GM10266 (cell line): ENCODE measurements around the gene TTC7B.

Source experiments
- DNase-seq: peaks from one replicate; pipeline ENCODE4 v3.0.0; 2012; ENCODE audit errors: extremely low spot score
- TF ChIP-seq, protein P1 (sequence below): IDR thresholded peaks from 2 replicates; pipeline ENCODE4 v1.5.1; 2012; ENCODE audit warnings: mild to moderate bottlenecking, low read depth; ENCODE audit not compliant: control insufficient read depth, insufficient read depth; ENCODE audit errors: missing control alignments

The TTC7B gene

DNA sequence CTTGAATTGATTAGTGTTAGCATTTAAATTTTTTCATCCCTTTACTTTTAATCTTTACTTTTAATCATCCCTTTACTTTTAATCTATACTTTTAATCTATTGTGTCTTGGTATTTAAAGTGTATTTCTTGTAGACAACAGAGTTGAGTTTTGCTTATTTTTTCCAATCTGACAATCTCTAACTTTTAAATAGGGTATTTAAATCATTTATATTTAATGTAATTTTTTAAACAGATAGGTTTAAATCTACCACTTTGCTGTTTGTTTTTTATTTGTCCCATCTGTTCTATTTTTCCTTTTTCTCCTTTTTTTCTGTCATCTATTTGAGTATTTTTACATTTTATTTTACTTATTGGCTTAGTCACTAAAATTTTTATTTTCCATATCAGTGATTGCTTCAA is 68.3 kb downstream of the TTC7B start:
- TF ChIP-seq, protein P1, sequence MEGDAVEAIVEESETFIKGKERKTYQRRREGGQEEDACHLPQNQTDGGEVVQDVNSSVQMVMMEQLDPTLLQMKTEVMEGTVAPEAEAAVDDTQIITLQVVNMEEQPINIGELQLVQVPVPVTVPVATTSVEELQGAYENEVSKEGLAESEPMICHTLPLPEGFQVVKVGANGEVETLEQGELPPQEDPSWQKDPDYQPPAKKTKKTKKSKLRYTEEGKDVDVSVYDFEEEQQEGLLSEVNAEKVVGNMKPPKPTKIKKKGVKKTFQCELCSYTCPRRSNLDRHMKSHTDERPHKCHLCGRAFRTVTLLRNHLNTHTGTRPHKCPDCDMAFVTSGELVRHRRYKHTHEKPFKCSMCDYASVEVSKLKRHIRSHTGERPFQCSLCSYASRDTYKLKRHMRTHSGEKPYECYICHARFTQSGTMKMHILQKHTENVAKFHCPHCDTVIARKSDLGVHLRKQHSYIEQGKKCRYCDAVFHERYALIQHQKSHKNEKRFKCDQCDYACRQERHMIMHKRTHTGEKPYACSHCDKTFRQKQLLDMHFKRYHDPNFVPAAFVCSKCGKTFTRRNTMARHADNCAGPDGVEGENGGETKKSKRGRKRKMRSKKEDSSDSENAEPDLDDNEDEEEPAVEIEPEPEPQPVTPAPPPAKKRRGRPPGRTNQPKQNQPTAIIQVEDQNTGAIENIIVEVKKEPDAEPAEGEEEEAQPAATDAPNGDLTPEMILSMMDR: no peak
- DNase-seq: no peak

DNA sequence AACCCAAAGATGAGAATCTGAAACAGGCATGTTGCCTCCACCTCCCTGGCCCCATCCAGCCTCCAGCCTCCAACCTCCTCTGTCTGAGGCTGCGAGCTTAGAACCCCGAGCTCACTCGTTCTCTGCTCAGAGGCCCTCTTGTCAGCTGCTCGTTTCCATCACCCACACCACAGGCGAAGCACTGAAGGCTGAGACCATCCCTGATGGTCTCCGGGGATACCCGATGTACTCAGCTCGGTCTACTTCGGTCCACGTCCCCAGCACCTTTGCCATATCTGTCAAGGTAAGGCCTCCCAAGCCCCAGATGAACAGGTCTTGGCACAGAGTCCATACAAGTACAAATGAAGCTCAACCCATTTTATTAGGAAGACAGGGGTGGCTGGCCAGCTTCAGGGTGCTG is 72.4 kb downstream of the TTC7B start:
- no peak for DNase-seq
- TF ChIP-seq, protein P1: no peak

DNA sequence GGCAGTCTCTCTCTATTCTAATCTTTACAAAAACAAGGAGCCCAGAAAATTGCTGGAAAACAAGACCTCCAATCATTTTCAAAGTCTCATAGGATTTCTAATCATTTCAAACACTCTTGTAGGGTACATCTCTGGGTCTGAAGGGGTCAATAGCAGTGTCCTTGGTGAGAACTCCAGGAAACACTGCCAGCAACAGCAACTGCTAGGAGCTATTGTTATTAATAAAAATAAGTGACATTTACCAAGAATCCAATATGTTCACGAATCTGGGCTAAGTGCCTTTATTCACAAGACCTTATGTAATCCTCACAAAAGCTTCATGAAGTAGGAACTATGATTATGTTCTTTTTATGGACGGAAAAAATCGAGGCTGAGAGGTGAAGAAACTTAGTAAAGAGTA is 72.8 kb downstream of the TTC7B start:
- DNase-seq: no peak
- TF ChIP-seq, protein P1: no peak

DNA sequence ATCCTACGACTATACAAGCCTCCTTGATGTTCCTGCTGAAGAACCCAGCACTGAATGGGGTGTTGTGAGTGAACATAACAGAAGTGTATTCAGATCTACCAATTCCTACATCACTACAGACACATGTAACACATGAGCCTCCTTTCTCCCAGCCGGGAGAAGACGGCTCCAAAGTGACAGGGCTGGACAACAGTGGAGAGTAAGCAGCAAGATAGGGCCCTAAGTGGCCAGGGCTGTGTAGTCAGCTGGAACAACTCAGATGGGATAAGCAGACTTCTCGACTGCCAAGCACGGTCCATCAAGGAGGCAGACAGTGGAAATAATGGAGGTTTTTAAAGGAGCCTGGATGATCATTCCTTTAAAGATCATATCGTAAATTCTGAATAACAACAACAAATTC is 73.5 kb downstream of the TTC7B start:
- TF ChIP-seq, protein P1: no peak
- DNase-seq: no peak

DNA sequence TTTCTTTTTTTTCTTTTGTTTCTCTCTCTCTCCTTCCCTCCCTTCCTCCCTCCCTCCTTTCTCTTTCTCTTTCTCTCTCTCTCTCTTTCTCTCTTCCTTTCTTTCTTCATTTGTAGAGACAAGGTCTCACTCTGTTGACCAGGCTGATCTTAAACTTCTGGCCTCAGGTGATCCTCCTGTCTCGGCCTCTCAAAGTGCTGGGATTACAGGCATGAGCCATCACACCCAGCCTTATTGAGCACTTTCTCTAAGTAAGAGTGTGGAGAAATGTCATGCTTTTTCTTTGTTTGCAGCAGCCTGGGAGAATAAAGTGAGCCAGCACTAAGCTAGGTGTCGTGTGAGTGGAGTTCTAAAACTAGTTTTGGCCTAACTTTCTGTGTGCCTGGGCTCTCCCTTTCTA is 74.0 kb downstream of the TTC7B start:
- TF ChIP-seq, protein P1: no peak
- DNase-seq: no peak

DNA sequence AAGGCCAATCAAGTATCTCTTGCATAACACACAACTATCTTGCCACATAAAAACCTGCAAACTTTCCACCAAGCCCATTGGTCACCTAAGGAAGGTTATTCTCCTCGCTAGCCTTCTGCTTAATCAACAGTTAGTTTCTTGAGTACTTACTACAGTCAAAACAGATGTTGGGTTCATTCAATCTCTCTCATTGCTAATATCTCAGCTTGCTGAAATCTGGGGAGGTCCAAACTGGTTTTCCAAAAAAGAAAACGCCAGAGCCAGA is 74.6 kb downstream of the TTC7B start:
- DNase-seq: no peak

DNA sequence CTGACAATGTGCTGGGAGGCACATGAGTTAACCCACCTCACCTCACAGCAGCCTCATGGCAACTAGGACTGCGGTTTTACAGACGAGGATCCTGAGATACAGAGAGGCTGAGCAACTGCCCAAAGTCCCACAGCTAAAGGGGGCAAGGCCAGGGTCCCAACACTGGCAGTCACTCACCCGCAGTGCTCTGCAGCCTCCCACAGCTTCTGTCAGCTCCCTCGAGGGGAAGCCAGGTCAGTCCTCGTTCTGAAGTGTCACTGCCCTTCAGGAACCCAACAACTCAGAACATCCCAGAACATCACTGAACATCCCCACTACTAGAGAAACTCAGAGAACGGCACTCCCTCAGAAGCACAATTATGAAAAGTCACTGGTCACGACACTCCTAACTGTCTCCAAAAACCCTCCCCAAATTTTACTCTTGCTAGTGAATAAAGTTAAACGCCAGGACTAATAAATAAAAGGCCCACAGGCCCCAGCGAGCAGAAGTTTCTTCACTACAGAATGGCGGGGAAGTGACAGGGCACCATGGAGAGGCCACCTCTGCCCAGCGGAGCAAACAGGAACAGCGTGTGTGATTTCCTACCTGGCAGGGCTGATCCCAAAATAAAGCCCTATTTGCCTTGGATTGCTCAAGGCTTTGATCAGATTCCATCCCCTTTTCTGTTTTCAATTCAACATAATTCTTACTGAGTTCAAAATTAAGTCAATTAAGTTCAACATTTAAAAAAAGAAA is 75.1 kb downstream of the TTC7B start:
- no peak for DNase-seq
- TF ChIP-seq, protein P1: no peak

More for the DNA sequence above, 74.6 kb downstream of the TTC7B start:
- TF ChIP-seq, protein P1: no peak
